Activated CD4-positive, alpha-beta T cell treated with anti-CD3 and anti-CD28 coated beads for 36 hours (primary cell): ENCODE measurements around the gene BCKDHA. TPM values are rescaled to one million over a fixed set of nuclear protein-coding genes. Genes with fewer than 3 reads are reported as not detected.
"Not testable (repeated sequence)": the region's sequence is repeated elsewhere in the genome, so short reads cannot be mapped to it uniquely, and the experiment has no call there.

Experiments used
- ATAC-seq: fragments of 200-7000 bp; cut with Tn5 transposase; one replicate; pipeline ENCODE4 v1.10.0; 2021; ENCODE audit warnings: mild to moderate bottlenecking, moderate library complexity
- CTCF ChIA-PET: fragments of 350-600 bp; sonication (Branson Sonifier 250); formaldehyde crosslinking; loops from one replicate; lab custom pipeline; 2021; ENCODE audit warnings: antibody characterized with exemption; lab: Charles Lee
- POLR2A ChIA-PET: fragments of 350-600 bp; sonication (Branson Sonifier 250); formaldehyde crosslinking; loops from one replicate; lab custom pipeline; 2021; ENCODE audit warnings: antibody characterized with exemption, inconsistent platforms; lab: Charles Lee
- DNase-seq: peaks from one replicate; pipeline ENCODE4 v3.0.0-alpha.2; 2020
- H3K27ac Mint-ChIP-seq: one replicate; pipeline ENCODE4 v1.8.0; 2021; ENCODE audit warnings: mixed read lengths
- H3K27me3 Mint-ChIP-seq: one replicate; pipeline ENCODE4 v1.8.0; 2021; ENCODE audit warnings: mixed read lengths
- H3K36me3 Mint-ChIP-seq: one replicate; pipeline ENCODE4 v1.8.0; 2021; ENCODE audit warnings: low read depth, mixed read lengths
- H3K4me1 Mint-ChIP-seq: one replicate; pipeline ENCODE4 v1.8.0; 2021; ENCODE audit warnings: mixed read lengths
- H3K4me3 Mint-ChIP-seq: one replicate; pipeline ENCODE4 v1.8.0; 2021; ENCODE audit warnings: mild to moderate bottlenecking, moderate library complexity, mixed read lengths
- H3K9me3 Mint-ChIP-seq: one replicate; pipeline ENCODE4 v1.8.0; 2021; ENCODE audit warnings: low read depth, mixed read lengths
- intact Hi-C, 2 experiments: fragments of 100-400 bp; cut with DNase I in 1 of 2; cut with micrococcal nuclease in 1 of 2; formaldehyde crosslinking; loops; one replicate each; pipeline versions ENCODE4 v1.14.2 to v1.15.1; 2022 to 2024; cut with DNase I, micrococcal nuclease
- total RNA-seq, 2 experiments: library from RNA; stranded (reverse); gene quantifications; one replicate each; pipeline ENCODE4 v1.2.3, GENCODE V29; 2021

The BCKDHA gene
- total RNA-seq, 2 experiments from 2014 or later = 14.5 to 25.4 TPM

GRCh38 chr19:41449079-41449864 lies 51.7 kb downstream of the BCKDHA start:
- intact Hi-C loops = loop anchor here (1.0 to 5.0 kb wide), 8 partner anchors 73 to 148 kb away; no protein-coding TSS in a partner anchor
- ATAC-seq (peak; percentile 93), DNase-seq (peak; percentile 85)
- no peak overlapping the region for H3K27ac Mint-ChIP-seq
- H3K9me3 Mint-ChIP-seq = no peaks in the 10 kb centered on the region
- CTCF ChIA-PET = interaction anchor here (0.6 to 8.3 kb wide), 41 partner anchors 8 to 1182 kb away, joined by 3 to 120 read pairs (median 5); partner anchors contain the start of genes B3GNT8, CEACAM21 and DMAC2
- H3K4me3 Mint-ChIP-seq = peak overlapping the region; percentile 70
- POLR2A ChIA-PET = interaction anchor here (0.6 to 1.7 kb wide), 3 partner anchors 10 to 240 kb away, joined by 4 to 5 read pairs (median 5); partner anchors contain the start of gene DMAC2
- peaks cover 11% of the 10 kb centered on the region for H3K4me1 Mint-ChIP-seq
- peaks cover 12% of the 10 kb centered on the region for H3K27me3 Mint-ChIP-seq
- no peaks in the 10 kb centered on the region for H3K36me3 Mint-ChIP-seq

- H3K4me1 Mint-ChIP-seq = peaks cover 11% of the 10 kb centered on the region
- DNase-seq (no peak), ATAC-seq (no peak)
- ChIA-PET POLR2A (interaction anchor here (1.1 to 1.7 kb wide), 2 partner anchors 11 to 99 kb away, joined by 5 read pairs; partner anchors contain the start of gene DMAC2), CTCF (interaction anchor here (0.6 to 8.3 kb wide), 20 partner anchors 8 to 694 kb away, joined by 3 to 120 read pairs (median 8); partner anchors contain the start of genes CEACAM21 and DMAC2)
- no peak overlapping the region for H3K27ac Mint-ChIP-seq
- no peaks in the 10 kb centered on the region for H3K9me3 Mint-ChIP-seq
- H3K4me3 Mint-ChIP-seq = no peak overlapping the region
- H3K36me3 Mint-ChIP-seq = no peaks in the 10 kb centered on the region
- intact Hi-C loops = loop anchor here (1.0 to 5.0 kb wide), 8 partner anchors 72 to 147 kb away; no protein-coding TSS in a partner anchor
- H3K27me3 Mint-ChIP-seq = peaks cover 11% of the 10 kb centered on the region
Measured at GRCh38 chr19:41449865-41450178, 52.2 kb downstream of the BCKDHA start.

- Mint-ChIP-seq H3K4me3 (no peak overlapping the region), H3K36me3 (no peaks in the 10 kb centered on the region), H3K27ac (no peak overlapping the region), H3K27me3 (peaks cover 4% of the 10 kb centered on the region), H3K9me3 (no peaks in the 10 kb centered on the region), H3K4me1 (peaks cover 19% of the 10 kb centered on the region)
- CTCF ChIA-PET = interaction anchor here (0.6 to 8.3 kb wide), 4 partner anchors 41 to 143 kb away, joined by 3 to 120 read pairs (median 52); no protein-coding TSS in a partner anchor
- DNase-seq (no peak), ATAC-seq (no peak)
- POLR2A ChIA-PET = no interaction called here
- intact Hi-C loops = no loop called here
Measured at GRCh38 chr19:41452584-41453275, 55.1 kb downstream of the BCKDHA start.

- DNase-seq (no peak), ATAC-seq (no peak)
- ChIA-PET POLR2A (interaction anchor here (0.5 kb wide), 1 partner anchor 414 kb away, joined by 5 read pairs; no protein-coding TSS in a partner anchor), CTCF (interaction anchor here (0.9 to 2.8 kb wide), 5 partner anchors 104 to 140 kb away, joined by 3 to 14 read pairs (median 5); no protein-coding TSS in a partner anchor)
- intact Hi-C loops = no loop called here
- Mint-ChIP-seq H3K9me3 (no peaks in the 10 kb centered on the region), H3K27me3 (peaks cover 3% of the 10 kb centered on the region), H3K36me3 (no peaks in the 10 kb centered on the region), H3K4me1 (peaks cover 8% of the 10 kb centered on the region), H3K4me3 (no peak overlapping the region), H3K27ac (no peak overlapping the region)
Measured at GRCh38 chr19:41455936-41456335, 58.3 kb downstream of the BCKDHA start.

- ChIA-PET CTCF (interaction anchor here (0.9 to 2.8 kb wide), 7 partner anchors 7 to 252 kb away, joined by 3 to 15 read pairs (median 5); no protein-coding TSS in a partner anchor), POLR2A (interaction anchor here (0.5 kb wide), 1 partner anchor 413 kb away, joined by 5 read pairs; no protein-coding TSS in a partner anchor)
- H3K27ac Mint-ChIP-seq = no peak overlapping the region
- intact Hi-C loops = no loop called here
- peaks cover 8% of the 10 kb centered on the region for H3K4me1 Mint-ChIP-seq
- H3K4me3 Mint-ChIP-seq = no peak overlapping the region
- DNase-seq = no peak
- H3K27me3 Mint-ChIP-seq = peaks cover 3% of the 10 kb centered on the region
- no peak for ATAC-seq
- H3K9me3 Mint-ChIP-seq = no peaks in the 10 kb centered on the region
- no peaks in the 10 kb centered on the region for H3K36me3 Mint-ChIP-seq
Measured at GRCh38 chr19:41456342-41456918, 58.8 kb downstream of the BCKDHA start.

GRCh38 chr19:41457241-41457640 lies 59.6 kb downstream of the BCKDHA start:
- H3K4me1 Mint-ChIP-seq = peaks cover 8% of the 10 kb centered on the region
- no peak for DNase-seq
- ChIA-PET CTCF (interaction anchor here (0.7 to 2.8 kb wide), 11 partner anchors 8 to 253 kb away, joined by 3 to 15 read pairs (median 3); partner anchors contain the start of gene DMAC2), POLR2A (no interaction called here)
- no peak overlapping the region for H3K4me3 Mint-ChIP-seq
- no peaks in the 10 kb centered on the region for H3K9me3 Mint-ChIP-seq
- H3K36me3 Mint-ChIP-seq = no peaks in the 10 kb centered on the region
- intact Hi-C loops = no loop called here
- no peak overlapping the region for H3K27ac Mint-ChIP-seq
- H3K27me3 Mint-ChIP-seq = peaks cover 5% of the 10 kb centered on the region
- ATAC-seq = peak; percentile 88

- no peaks in the 10 kb centered on the region for H3K9me3 Mint-ChIP-seq
- H3K27ac Mint-ChIP-seq = no peak overlapping the region
- ATAC-seq = no peak
- intact Hi-C loops = no loop called here
- H3K4me1 Mint-ChIP-seq = no peaks in the 10 kb centered on the region
- CTCF ChIA-PET = no interaction called here
- peaks cover 14% of the 10 kb centered on the region for H3K27me3 Mint-ChIP-seq
- no peak for DNase-seq
- no peak overlapping the region for H3K4me3 Mint-ChIP-seq
- H3K36me3 Mint-ChIP-seq = no peaks in the 10 kb centered on the region
- POLR2A ChIA-PET = no interaction called here
Measured at GRCh38 chr19:41462497-41462896, 64.9 kb downstream of the BCKDHA start.

GRCh38 chr19:41463257-41464256 lies 65.9 kb downstream of the BCKDHA start:
- intact Hi-C loops, POLR2A ChIA-PET, H3K9me3 Mint-ChIP-seq, H3K4me1 Mint-ChIP-seq, H3K36me3 Mint-ChIP-seq, H3K27ac Mint-ChIP-seq, DNase-seq, ATAC-seq, H3K4me3 Mint-ChIP-seq: not testable (repeated sequence)
- H3K27me3 Mint-ChIP-seq = peaks cover 17% of the 10 kb centered on the region
- CTCF ChIA-PET = interaction anchor here (0.6 kb wide), 1 partner anchor 105 kb away, joined by 5 read pairs; no protein-coding TSS in a partner anchor
